HL-60 (cell line): Measurements from ENCODE around the gene ITPK1.
"Not testable (repeated sequence)": the region's sequence is repeated elsewhere in the genome, so short reads cannot be mapped to it uniquely, and the experiment has no call there.

Experiments
- DNase-seq, 2 experiments: peaks; one replicate each; pipeline ENCODE4 v3.0.0-alpha.2; 2010 to 2020; ENCODE audit warnings: low read depth in 1 of 2, low spot score in 1 of 2
- H3K27ac ChIP-seq: fragments of 250-450 bp; sonication (Bioruptor Pico); replicated peaks from 2 replicates; pipeline ENCODE4 v1.5.1; 2020; ENCODE audit warnings: mild to moderate bottlenecking, moderate library complexity
- H3K27me3 ChIP-seq: fragments of 250-450 bp; sonication (Bioruptor Pico); 2 replicates; pipeline ENCODE4 v1.5.1; 2021; ENCODE audit warnings: mild to moderate bottlenecking, moderate library complexity; ENCODE audit not compliant: insufficient read depth, poor library complexity, severe bottlenecking
- H3K4me3 ChIP-seq: replicated peaks from 2 replicates; pipeline ENCODE4 v1.5.1; 2011; ENCODE audit warnings: mild to moderate bottlenecking, control low read depth, low read length; ENCODE audit not compliant: insufficient read depth
- GABPA ChIP-seq: IDR thresholded peaks from 2 replicates; pipeline ENCODE4 v1.6.1; 2012; ENCODE audit warnings: low read depth
- POLR2AphosphoS5 ChIP-seq: IDR thresholded peaks from 2 replicates; pipeline ENCODE4 v1.6.1; 2012; ENCODE audit warnings: low read depth
- SPI1 ChIP-seq: IDR thresholded peaks from 2 replicates; pipeline ENCODE4 v1.6.1; 2012; ENCODE audit warnings: low read depth, mild to moderate bottlenecking, borderline replicate concordance
- TF ChIP-seq, protein P1 (sequence below): IDR thresholded peaks from 2 replicates; pipeline ENCODE4 v1.6.1; 2012; ENCODE audit warnings: low read depth; ENCODE audit not compliant: insufficient replicate concordance
- TF ChIP-seq, protein P2 (sequence below): IDR thresholded peaks from one replicate; pipeline ENCODE4 v1.5.1; 2011; ENCODE audit warnings: low read length, control low read depth, inconsistent platforms; ENCODE audit not compliant: insufficient read depth

ITPK1 gene

DNA sequence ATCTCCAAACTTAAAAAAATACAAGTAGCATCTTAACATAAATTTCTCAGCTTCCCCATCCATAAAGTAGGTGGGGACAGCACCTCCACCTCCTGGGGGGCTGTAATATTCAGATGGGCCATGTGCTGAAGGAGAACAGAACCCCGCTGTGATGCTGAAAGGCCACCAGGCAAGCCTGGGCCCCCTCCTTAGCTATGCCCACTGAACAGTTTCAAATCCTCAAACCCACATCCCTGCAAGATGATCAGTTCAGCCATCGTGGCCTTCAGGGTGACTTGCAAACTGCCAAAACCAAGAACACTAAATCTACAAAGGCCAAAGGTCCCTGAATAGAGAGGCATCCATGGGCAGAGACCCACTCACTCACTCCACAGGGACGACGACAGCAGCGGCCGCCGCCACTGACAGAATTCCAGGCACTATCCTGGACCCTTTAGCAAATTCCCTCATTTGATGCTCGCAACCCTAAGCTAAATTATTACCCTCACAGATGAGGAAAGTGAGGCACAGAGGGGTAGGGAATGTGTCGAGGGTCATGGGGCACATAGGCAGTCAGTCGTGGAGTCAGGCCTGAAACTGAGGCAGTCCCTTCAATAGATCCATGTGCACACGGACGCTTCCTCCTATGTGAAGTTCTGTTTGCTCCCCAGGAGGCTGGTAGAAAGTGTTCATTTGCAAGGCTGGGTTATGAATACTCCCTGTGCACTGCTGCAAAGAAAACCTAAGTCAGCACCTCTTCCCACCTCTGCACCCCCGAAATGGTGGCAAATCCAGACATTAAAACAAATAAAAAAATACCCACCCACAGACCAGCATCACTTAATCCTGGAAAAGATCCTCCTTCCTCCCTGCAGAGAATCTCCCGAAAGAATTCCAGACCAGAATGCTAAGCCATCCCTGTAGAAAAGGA is 5.9 kb downstream of the ITPK1 start:
- TF ChIP-seq SPI1 = no peak
- no peak for TF ChIP-seq POLR2AphosphoS5
- TF ChIP-seq, protein P1, sequence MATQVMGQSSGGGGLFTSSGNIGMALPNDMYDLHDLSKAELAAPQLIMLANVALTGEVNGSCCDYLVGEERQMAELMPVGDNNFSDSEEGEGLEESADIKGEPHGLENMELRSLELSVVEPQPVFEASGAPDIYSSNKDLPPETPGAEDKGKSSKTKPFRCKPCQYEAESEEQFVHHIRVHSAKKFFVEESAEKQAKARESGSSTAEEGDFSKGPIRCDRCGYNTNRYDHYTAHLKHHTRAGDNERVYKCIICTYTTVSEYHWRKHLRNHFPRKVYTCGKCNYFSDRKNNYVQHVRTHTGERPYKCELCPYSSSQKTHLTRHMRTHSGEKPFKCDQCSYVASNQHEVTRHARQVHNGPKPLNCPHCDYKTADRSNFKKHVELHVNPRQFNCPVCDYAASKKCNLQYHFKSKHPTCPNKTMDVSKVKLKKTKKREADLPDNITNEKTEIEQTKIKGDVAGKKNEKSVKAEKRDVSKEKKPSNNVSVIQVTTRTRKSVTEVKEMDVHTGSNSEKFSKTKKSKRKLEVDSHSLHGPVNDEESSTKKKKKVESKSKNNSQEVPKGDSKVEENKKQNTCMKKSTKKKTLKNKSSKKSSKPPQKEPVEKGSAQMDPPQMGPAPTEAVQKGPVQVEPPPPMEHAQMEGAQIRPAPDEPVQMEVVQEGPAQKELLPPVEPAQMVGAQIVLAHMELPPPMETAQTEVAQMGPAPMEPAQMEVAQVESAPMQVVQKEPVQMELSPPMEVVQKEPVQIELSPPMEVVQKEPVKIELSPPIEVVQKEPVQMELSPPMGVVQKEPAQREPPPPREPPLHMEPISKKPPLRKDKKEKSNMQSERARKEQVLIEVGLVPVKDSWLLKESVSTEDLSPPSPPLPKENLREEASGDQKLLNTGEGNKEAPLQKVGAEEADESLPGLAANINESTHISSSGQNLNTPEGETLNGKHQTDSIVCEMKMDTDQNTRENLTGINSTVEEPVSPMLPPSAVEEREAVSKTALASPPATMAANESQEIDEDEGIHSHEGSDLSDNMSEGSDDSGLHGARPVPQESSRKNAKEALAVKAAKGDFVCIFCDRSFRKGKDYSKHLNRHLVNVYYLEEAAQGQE = no peak
- TF ChIP-seq, protein P2, sequence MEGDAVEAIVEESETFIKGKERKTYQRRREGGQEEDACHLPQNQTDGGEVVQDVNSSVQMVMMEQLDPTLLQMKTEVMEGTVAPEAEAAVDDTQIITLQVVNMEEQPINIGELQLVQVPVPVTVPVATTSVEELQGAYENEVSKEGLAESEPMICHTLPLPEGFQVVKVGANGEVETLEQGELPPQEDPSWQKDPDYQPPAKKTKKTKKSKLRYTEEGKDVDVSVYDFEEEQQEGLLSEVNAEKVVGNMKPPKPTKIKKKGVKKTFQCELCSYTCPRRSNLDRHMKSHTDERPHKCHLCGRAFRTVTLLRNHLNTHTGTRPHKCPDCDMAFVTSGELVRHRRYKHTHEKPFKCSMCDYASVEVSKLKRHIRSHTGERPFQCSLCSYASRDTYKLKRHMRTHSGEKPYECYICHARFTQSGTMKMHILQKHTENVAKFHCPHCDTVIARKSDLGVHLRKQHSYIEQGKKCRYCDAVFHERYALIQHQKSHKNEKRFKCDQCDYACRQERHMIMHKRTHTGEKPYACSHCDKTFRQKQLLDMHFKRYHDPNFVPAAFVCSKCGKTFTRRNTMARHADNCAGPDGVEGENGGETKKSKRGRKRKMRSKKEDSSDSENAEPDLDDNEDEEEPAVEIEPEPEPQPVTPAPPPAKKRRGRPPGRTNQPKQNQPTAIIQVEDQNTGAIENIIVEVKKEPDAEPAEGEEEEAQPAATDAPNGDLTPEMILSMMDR = no peak
- no peak for TF ChIP-seq GABPA
- DNase-seq = no peak
- Histone ChIP-seq H3K27me3 (no peaks in the 10 kb centered on the region), H3K4me3 (no peak overlapping the region), H3K27ac (no peak overlapping the region)

DNA sequence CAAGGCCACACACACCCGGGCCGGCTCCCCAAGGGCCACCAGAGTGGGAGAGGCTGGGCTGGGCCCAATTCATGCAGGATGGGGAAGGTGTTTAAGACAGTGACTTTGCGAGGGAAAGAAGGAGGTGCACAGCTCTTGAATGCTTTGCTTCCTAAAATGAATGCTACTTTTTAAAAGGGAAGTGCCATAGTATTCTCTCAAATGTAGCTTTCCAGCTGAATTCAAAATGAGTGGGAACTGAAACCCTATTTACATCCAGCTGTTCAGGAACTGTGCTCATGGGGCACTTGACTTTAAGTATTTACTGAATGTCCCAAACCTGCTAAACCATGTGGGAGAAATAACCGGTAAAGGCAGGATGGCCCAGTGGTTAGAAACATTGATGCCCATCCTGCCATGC is 7.6 kb downstream of the ITPK1 start:
- H3K4me3 ChIP-seq = no peak overlapping the region
- no peaks in the 10 kb centered on the region for H3K27me3 ChIP-seq
- no peak overlapping the region for H3K27ac ChIP-seq
- TF ChIP-seq SPI1 (peak; percentile 75), POLR2AphosphoS5 (no peak)
- no peak for DNase-seq

DNA sequence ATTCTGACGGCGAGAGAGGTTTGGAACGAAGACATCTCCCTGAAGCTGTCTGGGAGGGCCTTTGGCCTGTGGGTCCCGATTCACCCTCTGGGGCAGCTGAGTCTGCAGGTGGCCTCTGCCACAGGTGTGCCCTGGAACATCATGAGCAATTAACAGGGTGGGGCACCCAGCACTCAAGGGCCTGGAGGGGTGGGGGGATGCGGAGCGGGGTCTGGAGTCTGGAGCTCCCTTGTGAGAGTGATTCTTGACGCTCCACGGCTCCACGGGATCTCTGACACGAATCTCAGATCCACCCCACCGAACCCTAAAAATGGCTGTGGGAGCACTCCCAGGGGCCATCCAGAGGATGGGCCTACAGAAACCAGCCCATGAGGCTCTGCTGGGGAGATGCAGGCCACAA is 8.3 kb downstream of the ITPK1 start:
- Histone ChIP-seq H3K4me3 (no peak overlapping the region), H3K27me3 (no peaks in the 10 kb centered on the region), H3K27ac (no peak overlapping the region)
- no peak for DNase-seq
- TF ChIP-seq SPI1 (no peak), GABPA (no peak), POLR2AphosphoS5 (no peak)
- TF ChIP-seq, protein P1 = no peak
- TF ChIP-seq, protein P2 = no peak

GRCh38 chr14:93106541-93107156 is 9.1 kb downstream of the ITPK1 start:
- H3K27me3 ChIP-seq = no peaks in the 10 kb centered on the region
- H3K4me3 ChIP-seq = no peak overlapping the region
- DNase-seq = no peak
- TF ChIP-seq, protein P1 = no peak
- TF ChIP-seq GABPA = no peak
- TF ChIP-seq, protein P2 = no peak
- TF ChIP-seq SPI1 = no peak
- no peak for TF ChIP-seq POLR2AphosphoS5
- no peak overlapping the region for H3K27ac ChIP-seq

DNA sequence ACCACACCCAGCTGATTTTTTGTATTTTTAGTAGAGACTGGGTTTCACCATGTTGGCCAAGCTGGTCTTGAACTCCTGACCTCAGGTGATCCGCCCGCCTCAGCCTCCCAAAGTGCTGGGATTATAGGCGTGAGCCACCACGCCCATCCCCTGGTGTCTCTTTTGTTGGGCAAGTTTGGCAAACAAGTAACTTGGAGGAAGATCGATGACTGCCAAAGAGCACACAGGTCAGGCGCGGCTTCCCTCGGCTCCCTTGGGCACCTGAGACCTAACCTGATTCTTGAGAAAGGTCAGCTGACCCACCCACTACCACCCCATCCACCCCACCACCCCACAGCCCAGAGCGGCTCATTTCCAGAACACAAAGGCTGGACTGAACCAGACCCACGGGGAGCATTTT is 9.9 kb downstream of the ITPK1 start:
- not testable (repeated sequence) for H3K27ac ChIP-seq, DNase-seq, H3K4me3 ChIP-seq, H3K27me3 ChIP-seq
